RPMI8226 (cell line): ENCODE data around the gene TIGAR.
A peak's percentile ranks its signal among the peaks of the same experiment; 100 is the strongest.

Source experiments
- DNase-seq: peaks from one replicate; pipeline ENCODE4 v3.0.0-alpha.2; 2015

TIGAR gene

GRCh38 chr12:4320853-4321701 lies at the start of gene TIGAR:
TSS of gene TIGAR (plus strand) at chr12:4321213. CDS start at chr12:4321272, 59 bp downstream.
- peak; percentile 97 for DNase-seq

GRCh38 chr12:4271717-4272423 lies 49.1 kb upstream of the TIGAR start:
- DNase-seq = peak; percentile 96

- DNase-seq = peak; percentile 87
Observed at GRCh38 chr12:4272424-4273272, 48.4 kb upstream of the TIGAR start.

GRCh38 chr12:4273273-4273651 lies 47.8 kb upstream of the TIGAR start:
- DNase-seq = no peak

GRCh38 chr12:4273652-4274395 lies 47.2 kb upstream of the TIGAR start, which contains the start of gene CCND2:
TSS of gene CCND2 (plus strand) at chr12:4273762. CDS start at chr12:4274041, 279 bp downstream.
- peak; percentile 95 for DNase-seq

- peak; percentile 39 for DNase-seq
Observed at GRCh38 chr12:4274396-4275015, 46.5 kb upstream of the TIGAR start.

GRCh38 chr12:4275016-4275869 lies 45.8 kb upstream of the TIGAR start:
- peak; percentile 41 for DNase-seq

- peak; percentile 54 for DNase-seq
Observed at GRCh38 chr12:4275870-4276301, 45.1 kb upstream of the TIGAR start.

- peak; percentile 95 for DNase-seq
Observed at GRCh38 chr12:4276524-4277204, 44.3 kb upstream of the TIGAR start.

GRCh38 chr12:4277205-4277543 lies 43.8 kb upstream of the TIGAR start:
- DNase-seq = no peak

- DNase-seq = no peak
Observed at GRCh38 chr12:4277857-4278256, 43.2 kb upstream of the TIGAR start.

GRCh38 chr12:4278329-4279197 lies 42.5 kb upstream of the TIGAR start:
- DNase-seq = no peak

- DNase-seq = no peak
Observed at GRCh38 chr12:4279198-4279690, 41.8 kb upstream of the TIGAR start.

GRCh38 chr12:4280351-4281163 lies 40.5 kb upstream of the TIGAR start:
- no peak for DNase-seq

- DNase-seq = no peak
Observed at GRCh38 chr12:4281173-4281654, 39.8 kb upstream of the TIGAR start.

- DNase-seq = no peak
Observed at GRCh38 chr12:4282103-4282891, 38.7 kb upstream of the TIGAR start.

GRCh38 chr12:4282892-4283511 lies 38.0 kb upstream of the TIGAR start:
- DNase-seq = no peak
